ENCODE measurements around the gene SOCS3. TPM values are rescaled to one million over a fixed set of nuclear protein-coding genes. Genes with fewer than 3 reads are reported as not detected.

SOCS3 gene
- total and polyA plus RNA-seq, 10 of the 15 experiments (the other 5 are each of a cell fraction or from before 2014, with no cell fraction given), result 0.05 to 3.9 (median 1.0) TPM

GRCh38 chr17:78368348-78368747 lies 8.5 kb upstream of the SOCS3 start:
- in situ Hi-C loops (cut with MboI), result no loop called here
- Histone ChIP-seq H3K4me2 (ENCODE audit: control insufficient read depth, insufficient read depth) (no peak overlapping the region), H3K27me3 (replicated peaks in 1 of 2; ENCODE audit: control insufficient read depth in 2 of 2, insufficient read depth in 2 of 2, low read length in 1 of 2) (no peaks in the 10 kb centered on the region), H3K4me3 (no peak overlapping the region), H3K4me1 (ENCODE audit: control insufficient read depth, insufficient read depth, low read length) (peaks cover 22% of the 10 kb centered on the region), H4K20me1 (ENCODE audit: control insufficient read depth, insufficient read depth) (no peaks in the 10 kb centered on the region), H3K27ac (ENCODE audit: control insufficient read depth, insufficient read depth) (no peak overlapping the region), H2AFZ (ENCODE audit: control insufficient read depth, low read depth, low read length) (no peak overlapping the region), H3K79me2 (ENCODE audit: control insufficient read depth, insufficient read depth, low read length) (no peaks in the 10 kb centered on the region), H3K9ac (ENCODE audit: control insufficient read depth, insufficient read depth, low read length) (no peak overlapping the region), H3K36me3 (ENCODE audit: control insufficient read depth in 2 of 2, insufficient read depth in 2 of 2, low read length in 1 of 2) (no peaks in the 10 kb centered on the region), H3K9me3 (replicated peaks; ENCODE audit: control insufficient read depth, insufficient read depth, low read length) (no peaks in the 10 kb centered on the region)
- WGBS (ENCODE audit: insufficient coverage, insufficient replicate concordance, low lambda C conversion rate, missing lambda C conversion rate), result 28% methylated on average over 6 of the region's 6 CpGs
- no TSS peak for BruUV-seq (replicated peaks)
- SMC1A ChIA-PET (ENCODE audit: uncharacterized antibody, unreplicated experiment), result interaction anchor here (0.6 to 1.0 kb wide), 3 partner anchors 9 to 52 kb away, joined by 3 to 4 read pairs (median 3); no protein-coding TSS in a partner anchor
- RAD21 ChIA-PET (ENCODE audit: unreplicated experiment), result interaction anchor here (1.1 to 1.6 kb wide), 3 partner anchors 9 to 78 kb away, joined by 3 read pairs; partner anchors contain the start of gene SOCS3
- CTCF ChIA-PET, result interaction anchor here (0.6 to 3.0 kb wide), 5 partner anchors 7 to 283 kb away, joined by 3 to 12 read pairs (median 3); no protein-coding TSS in a partner anchor
- POLR2A ChIA-PET, result interaction anchor here (0.5 to 1.0 kb wide), 2 partner anchors 16 to 436 kb away, joined by 3 to 4 read pairs; no protein-coding TSS in a partner anchor
- ATAC-seq, result no peak
- no peak for FAIRE-seq
- DNase-seq (ENCODE audit: low read depth, low spot score), result no peak
- intact Hi-C loops (cut with micrococcal nuclease; ENCODE audit: unreplicated experiment), result no loop called here
- no peak for TF ChIP-seq SREBF1 (IDR thresholded peaks at IDR 0.05; ENCODE audit: low read length)
- no peak for TF ChIP-seq ZBTB4 (CRISPR knock-in tag; IDR thresholded peaks at IDR 0.05)
- TF ChIP-seq BCL3 (IDR thresholded peaks at IDR 0.05; ENCODE audit: borderline replicate concordance, insufficient read depth, low read depth, low read length, poor library complexity, severe bottlenecking), result no peak
- TF ChIP-seq EP300 (IDR thresholded peaks at IDR 0.05; ENCODE audit: borderline replicate concordance in 1 of 2, control insufficient read depth in 1 of 2, low read depth in 2 of 2, low read length in 2 of 2), result no peak
- TF ChIP-seq CEBPB (IDR thresholded peaks at IDR 0.05; ENCODE audit: borderline replicate concordance in 1 of 2, low read depth in 2 of 2, low read length in 2 of 2), result no peak
- TF ChIP-seq KLF5 (IDR thresholded peaks at IDR 0.05; ENCODE audit: partially characterized antibody), result no peak
- no peak for TF ChIP-seq NR2C1 (IDR thresholded peaks at IDR 0.05)
- TF ChIP-seq HSF1 (IDR thresholded peaks at IDR 0.05; ENCODE audit: low read depth, low read length), result no peak
- TF ChIP-seq RUNX3 (IDR thresholded peaks at IDR 0.05; ENCODE audit: low read length), result no peak
- TF ChIP-seq USF2 (IDR thresholded peaks at IDR 0.05; ENCODE audit: borderline replicate concordance, low read depth, low read length), result no peak
- no peak for TF ChIP-seq PML (IDR thresholded peaks at IDR 0.05; ENCODE audit: low read length)
- TF ChIP-seq JUND (IDR thresholded peaks at IDR 0.05; ENCODE audit: low read depth, low read length), result no peak
- no peak for TF ChIP-seq SIX5 (IDR thresholded peaks at IDR 0.05; ENCODE audit: low read depth, low read length, severe bottlenecking)
- TF ChIP-seq TAF1 (IDR thresholded peaks at IDR 0.05; ENCODE audit: borderline replicate concordance, low read depth, low read length), result no peak
- TF ChIP-seq ATF3 (IDR thresholded peaks at IDR 0.05; ENCODE audit: borderline replicate concordance, extremely low read depth, low read depth, low read length), result no peak
- no peak for TF ChIP-seq MAX (IDR thresholded peaks at IDR 0.05; ENCODE audit: low read depth, low read length)
